Thyroid gland (tissue), 4 donors: ENCODE data around the gene TSPAN32. TPM values are rescaled to one million over a fixed set of nuclear protein-coding genes. Genes with fewer than 3 reads are reported as not detected.

ENCODE experiments used
- DNase-seq, 2 donors: peaks; one replicate each; pipeline ENCODE4 v3.0.0-alpha.2; 2019
- H3K27ac ChIP-seq, 3 donors: fragments of 200-600 bp; sonication (generic); 1 replicate in 2 of 3; 2 replicates in 1 of 3; pipeline ENCODE4 v1.5.1; 2016 to 2019; ENCODE audit warnings: mild to moderate bottlenecking in 1 of 3, moderate library complexity in 1 of 3
- H3K27me3 ChIP-seq: fragments of 200-600 bp; sonication (generic); one replicate; pipeline ENCODE4 v1.5.1; 2019
- H3K36me3 ChIP-seq, 2 donors: fragments of 200-600 bp; sonication (generic); one replicate each; pipeline ENCODE4 v1.5.1; 2016 to 2019
- H3K4me1 ChIP-seq, 2 donors: fragments of 200-600 bp; sonication (generic); one replicate each; pipeline ENCODE4 v1.5.1; 2017 to 2019
- H3K4me3 ChIP-seq, 3 donors: fragments of 200-600 bp; sonication (generic); replicated peaks in 1 of 3; 1 replicate in 2 of 3; 2 replicates in 1 of 3; pipeline ENCODE4 v1.5.1; 2016; ENCODE audit warnings: mild to moderate bottlenecking in 1 of 3
- H3K9me3 ChIP-seq: fragments of 200-600 bp; sonication (generic); one replicate; pipeline ENCODE4 v1.5.1; 2017
- CTCF ChIP-seq, 6 experiments: fragments of 200-600 bp in 3 of 6; fragments of 450-650 bp in 3 of 6; sonication (generic) in 3 of 6; IDR thresholded peaks; one replicate each; pipeline ENCODE4 v1.5.1; 2016 to 2019; ENCODE audit warnings: antibody characterized with exemption in 6 of 6, mild to moderate bottlenecking in 2 of 6, inconsistent platforms in 1 of 6, moderate library complexity in 1 of 6
- POLR2A ChIP-seq, 2 donors: fragments of 450-650 bp; IDR thresholded peaks; one replicate each; pipeline ENCODE4 v1.6.1; 2017; ENCODE audit warnings: antibody characterized with exemption in 2 of 2, mild to moderate bottlenecking in 2 of 2, moderate library complexity in 1 of 2
- WGBS, 2 donors: methylation state at CpG; one replicate each; pipeline ENCODE4 v1.1.5; 2017; 5-methylcytosine and 5-hydroxymethylcytosine counted together
- intact Hi-C: fragments of 100-400 bp; cut with DNase I; formaldehyde crosslinking; loops from one replicate; pipeline ENCODE4 v1.15.1; 2023
- total RNA-seq, 4 donors: library from RNA; depleted of rRNA; stranded (reverse); fragments of >200 nt; gene quantifications; one replicate each; pipeline ENCODE4 v1.2.3, GENCODE V29; 2016

TSPAN32 gene
- total RNA-seq, 4 donors from 2014 or later, result 0.33 to 0.45 TPM; not detected in 2

GRCh38 chr11:2325123-2325522, 23.3 kb downstream of the TSPAN32 start:
- no peaks in the 10 kb centered on the region for H3K9me3 ChIP-seq
- no peak for DNase-seq
- H3K4me1 ChIP-seq, result no peaks in the 10 kb centered on the region
- H3K27me3 ChIP-seq, result no peaks in the 10 kb centered on the region
- TF ChIP-seq CTCF (IDR thresholded peaks at IDR 0.05) (no peak), POLR2A (IDR thresholded peaks at IDR 0.05) (no peak)
- WGBS, 2 donors, result 95 to 100% methylated on average over 4 of the region's 4 CpGs
- H3K4me3 ChIP-seq, result no peak overlapping the region
- intact Hi-C loops, result loop anchor here (5.0 kb wide), 1 partner anchor 42 kb away; no protein-coding TSS in a partner anchor
- no peak overlapping the region for H3K27ac ChIP-seq
- no peaks in the 10 kb centered on the region for H3K36me3 ChIP-seq

GRCh38 chr11:2325719-2326118, 23.9 kb downstream of the TSPAN32 start:
- Histone ChIP-seq H3K4me1 (no peaks in the 10 kb centered on the region), H3K9me3 (no peaks in the 10 kb centered on the region), H3K27ac (no peak overlapping the region), H3K27me3 (no peaks in the 10 kb centered on the region), H3K4me3 (no peak overlapping the region), H3K36me3 (no peaks in the 10 kb centered on the region)
- TF ChIP-seq POLR2A (IDR thresholded peaks at IDR 0.05) (no peak), CTCF (IDR thresholded peaks at IDR 0.05) (no peak)
- DNase-seq, result peak; percentile 61 to 76
- WGBS, 2 donors, result 59 to 79% methylated on average over 2 of the region's 2 CpGs
- intact Hi-C loops, result loop anchor here (5.0 kb wide), 1 partner anchor 42 kb away; no protein-coding TSS in a partner anchor

- intact Hi-C loops, result loop anchor here (5.0 kb wide), 1 partner anchor 40 kb away; no protein-coding TSS in a partner anchor
- 90 to 97% methylated on average over 6 to 11 of the region's 11 CpGs for WGBS, 2 donors
- H3K9me3 ChIP-seq, result no peaks in the 10 kb centered on the region
- no peaks in the 10 kb centered on the region for H3K27me3 ChIP-seq
- no peak overlapping the region for H3K27ac ChIP-seq
- no peak overlapping the region for H3K4me3 ChIP-seq
- no peak for DNase-seq
- no peaks in the 10 kb centered on the region for H3K36me3 ChIP-seq
- no peaks in the 10 kb centered on the region for H3K4me1 ChIP-seq
- TF ChIP-seq CTCF (IDR thresholded peaks at IDR 0.05) (no peak), POLR2A (IDR thresholded peaks at IDR 0.05) (no peak)
Observed at GRCh38 chr11:2327032-2327431, 25.2 kb downstream of the TSPAN32 start.

GRCh38 chr11:2328021-2328420, 26.2 kb downstream of the TSPAN32 start:
- H3K36me3 ChIP-seq, result no peaks in the 10 kb centered on the region
- no peaks in the 10 kb centered on the region for H3K4me1 ChIP-seq
- no peak overlapping the region for H3K4me3 ChIP-seq
- no peak overlapping the region for H3K27ac ChIP-seq
- intact Hi-C loops, result loop anchor here (5.0 kb wide), 1 partner anchor 39 kb away; no protein-coding TSS in a partner anchor
- DNase-seq, result no peak
- H3K27me3 ChIP-seq, result no peaks in the 10 kb centered on the region
- 88 to 91% methylated on average over 11 of the region's 11 CpGs for WGBS, 2 donors
- no peaks in the 10 kb centered on the region for H3K9me3 ChIP-seq
- TF ChIP-seq CTCF (IDR thresholded peaks at IDR 0.05) (no peak), POLR2A (IDR thresholded peaks at IDR 0.05) (no peak)

- Histone ChIP-seq H3K36me3 (no peaks in the 10 kb centered on the region), H3K27ac (no peak overlapping the region), H3K27me3 (no peaks in the 10 kb centered on the region), H3K4me3 (no peak overlapping the region), H3K4me1 (no peaks in the 10 kb centered on the region), H3K9me3 (no peaks in the 10 kb centered on the region)
- WGBS, 2 donors, result 90 to 91% methylated on average over 15 of the region's 15 CpGs
- TF ChIP-seq POLR2A (IDR thresholded peaks at IDR 0.05), result no peak
- no peak for TF ChIP-seq CTCF (IDR thresholded peaks at IDR 0.05)
- no peak for DNase-seq
- intact Hi-C loops, result loop anchor here (5.0 kb wide), 1 partner anchor 38 kb away; no protein-coding TSS in a partner anchor
Observed at GRCh38 chr11:2328656-2329354, 27.0 kb downstream of the TSPAN32 start.
